ENCODE data around the gene DCAF7. TPM values are rescaled to one million over a fixed set of nuclear protein-coding genes. Genes with fewer than 3 reads are reported as not detected.

The DCAF7 gene
- total RNA-seq, 1 experiment from 2014 or later = 144 TPM

GRCh38 chr17:63557416-63557815 is 7.1 kb downstream of the DCAF7 start (continued):
- TF ChIP-seq, protein P1, sequence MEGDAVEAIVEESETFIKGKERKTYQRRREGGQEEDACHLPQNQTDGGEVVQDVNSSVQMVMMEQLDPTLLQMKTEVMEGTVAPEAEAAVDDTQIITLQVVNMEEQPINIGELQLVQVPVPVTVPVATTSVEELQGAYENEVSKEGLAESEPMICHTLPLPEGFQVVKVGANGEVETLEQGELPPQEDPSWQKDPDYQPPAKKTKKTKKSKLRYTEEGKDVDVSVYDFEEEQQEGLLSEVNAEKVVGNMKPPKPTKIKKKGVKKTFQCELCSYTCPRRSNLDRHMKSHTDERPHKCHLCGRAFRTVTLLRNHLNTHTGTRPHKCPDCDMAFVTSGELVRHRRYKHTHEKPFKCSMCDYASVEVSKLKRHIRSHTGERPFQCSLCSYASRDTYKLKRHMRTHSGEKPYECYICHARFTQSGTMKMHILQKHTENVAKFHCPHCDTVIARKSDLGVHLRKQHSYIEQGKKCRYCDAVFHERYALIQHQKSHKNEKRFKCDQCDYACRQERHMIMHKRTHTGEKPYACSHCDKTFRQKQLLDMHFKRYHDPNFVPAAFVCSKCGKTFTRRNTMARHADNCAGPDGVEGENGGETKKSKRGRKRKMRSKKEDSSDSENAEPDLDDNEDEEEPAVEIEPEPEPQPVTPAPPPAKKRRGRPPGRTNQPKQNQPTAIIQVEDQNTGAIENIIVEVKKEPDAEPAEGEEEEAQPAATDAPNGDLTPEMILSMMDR (IDR thresholded peaks at IDR 0.05 in 2 of 3, conservative IDR thresholded peaks at IDR 0.05 in 1 of 3; ENCODE audit: borderline replicate concordance in 1 of 3, insufficient read depth in 1 of 3, low read depth in 2 of 3, low read length in 2 of 3) = no peak

- no peak overlapping the region for H3K9ac ChIP-seq (ENCODE audit: low read length)
- H3K9me3 ChIP-seq (ENCODE audit: control insufficient read depth in 1 of 2, insufficient read depth in 1 of 2, low read depth in 1 of 2, low read length in 2 of 2) = no peaks in the 10 kb centered on the region
- ChIA-PET RAD21 (ENCODE audit: low non-redundant PET in 1 of 2, low total read pairs in 2 of 2, uncharacterized antibody in 2 of 2, unreplicated experiment in 2 of 2) (no interaction called here), POLR2A (no interaction called here), CTCF (no interaction called here)
- ATAC-seq (peak; percentile 42), DNase-seq (ENCODE audit: low read depth, low spot score) (no peak)
- no TSS peak for BruUV-seq (replicated peaks)
- H3K9me2 ChIP-seq (ENCODE audit: insufficient read depth) = no peaks in the 10 kb centered on the region
- no peaks in the 10 kb centered on the region for H3K27me3 ChIP-seq (ENCODE audit: insufficient read depth, low read length)
- no peak overlapping the region for H2AFZ ChIP-seq (ENCODE audit: low read depth, low read length, poor library complexity, severe bottlenecking)
- peaks cover 0 to under 1% of the 10 kb centered on the region in 2 experiments; a peak in 1 of 4 replicates for H3K36me3 ChIP-seq (ENCODE audit: control insufficient read depth in 1 of 2, insufficient read depth in 2 of 2, low read length in 2 of 2)
- intact Hi-C loops (cut with micrococcal nuclease) = no loop called here
- no peak overlapping the region for H3K4me3 ChIP-seq (replicated peaks in 1 of 2; ENCODE audit: low read depth in 1 of 2, low read length in 2 of 2)
- no peaks in the 10 kb centered on the region for H3K4me1 ChIP-seq (ENCODE audit: control insufficient read depth in 1 of 2, insufficient read depth in 2 of 2, low read length in 2 of 2)
- H3K79me2 ChIP-seq (ENCODE audit: insufficient read depth, low read length) = peaks cover 93% of the 10 kb centered on the region
- peaks cover 8% of the 10 kb centered on the region; the same call in 1 of the 2 replicates for H4K20me1 ChIP-seq (ENCODE audit: insufficient read depth)
- no peak overlapping the region for H3K27ac ChIP-seq (ENCODE audit: low read depth, low read length)
- TF ChIP-seq, protein P1 (IDR thresholded peaks at IDR 0.05 in 2 of 3, conservative IDR thresholded peaks at IDR 0.05 in 1 of 3; ENCODE audit: borderline replicate concordance in 1 of 3, insufficient read depth in 1 of 3, low read depth in 2 of 3, low read length in 2 of 3) = no peak
- TF ChIP-seq EZH2 (IDR thresholded peaks at IDR 0.05) (no peak), ATF3 (IDR thresholded peaks at IDR 0.05) (no peak), ZBTB33 (IDR thresholded peaks at IDR 0.05; ENCODE audit: extremely low read depth, insufficient replicate concordance, low read length) (no peak), JUND (IDR thresholded peaks at IDR 0.05) (no peak), YY1 (IDR thresholded peaks at IDR 0.05; ENCODE audit: extremely low read depth, insufficient replicate concordance, low read depth, low read length) (no peak), FOSL1 (IDR thresholded peaks at IDR 0.05; ENCODE audit: low read depth) (no peak), TCF7L2 (IDR thresholded peaks at IDR 0.05; ENCODE audit: borderline replicate concordance, extremely low read depth, insufficient read depth, insufficient read length) (no peak), EGR1 (IDR thresholded peaks at IDR 0.05; ENCODE audit: low read depth) (no peak), REST (IDR thresholded peaks at IDR 0.05; ENCODE audit: low read depth) (no peak), POLR2A (IDR thresholded peaks at IDR 0.05; ENCODE audit: borderline replicate concordance, extremely low read depth, insufficient read depth, insufficient read length) (no peak), SIN3A (IDR thresholded peaks at IDR 0.05; ENCODE audit: low read depth) (no peak)
- H3K4me2 ChIP-seq (ENCODE audit: low read length) = no peak overlapping the region
Measured at GRCh38 chr17:63558441-63558840, 8.2 kb downstream of the DCAF7 start.
